GM06990 (cell line): Measurements from ENCODE around the gene ZNF695.

ENCODE experiments used
- DNase-seq: peaks from one replicate; pipeline ENCODE4 v3.0.0-alpha.2; 2011; ENCODE audit not compliant: insufficient read length; ENCODE audit errors: extremely low read depth
- H3K27me3 ChIP-seq: replicated peaks from 2 replicates; pipeline ENCODE4 v1.6.0; 2011; ENCODE audit warnings: low read length; ENCODE audit not compliant: control insufficient read depth, insufficient read depth
- H3K36me3 ChIP-seq: 2 replicates; pipeline ENCODE4 v1.5.1; 2011; ENCODE audit warnings: low read length; ENCODE audit not compliant: control insufficient read depth, insufficient read depth
- H3K4me3 ChIP-seq: replicated peaks from 2 replicates; pipeline ENCODE4 v1.5.1; 2011; ENCODE audit warnings: low read depth, mild to moderate bottlenecking, control low read depth, low read length
- TF ChIP-seq, protein P1 (sequence below): IDR thresholded peaks from 2 replicates; pipeline ENCODE4 v1.5.1; 2011; ENCODE audit warnings: low read length, control low read depth, mild to moderate bottlenecking, inconsistent platforms; ENCODE audit not compliant: insufficient read depth, poor library complexity, severe bottlenecking

Gene ZNF695

DNA sequence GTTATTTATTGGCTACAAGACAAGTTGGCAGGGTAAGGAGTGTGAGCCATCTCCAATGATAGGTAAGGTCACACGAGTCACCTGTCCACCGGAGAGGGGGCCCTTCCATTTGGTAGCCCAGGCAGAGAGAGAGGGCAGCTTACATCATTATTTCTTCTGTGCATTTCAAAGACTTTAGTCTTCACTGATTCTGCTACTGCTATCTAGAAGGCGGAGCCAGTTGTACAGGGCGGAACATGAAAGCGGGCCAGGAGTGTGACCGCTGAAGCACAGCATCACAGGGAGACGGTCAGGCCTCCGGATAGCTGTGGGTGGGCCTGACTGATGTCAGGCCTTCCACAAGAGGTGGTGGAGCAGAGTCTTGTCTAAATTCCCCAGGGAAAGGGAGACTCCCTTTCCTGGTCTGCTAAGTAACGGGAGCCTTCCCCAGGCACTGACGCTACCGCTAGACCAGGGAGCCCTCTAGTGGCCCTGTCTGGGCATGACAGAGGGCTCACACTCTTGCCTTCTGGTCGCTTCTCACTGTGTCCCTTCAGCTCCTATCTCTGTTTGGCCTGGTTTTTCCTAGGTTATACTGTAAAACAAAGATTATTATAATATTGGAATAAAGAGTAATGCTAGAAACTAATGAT lies 36.7 kb downstream of the ZNF695 start:
- no peaks in the 10 kb centered on the region for H3K36me3 ChIP-seq
- no peak overlapping the region for H3K4me3 ChIP-seq
- TF ChIP-seq, protein P1, sequence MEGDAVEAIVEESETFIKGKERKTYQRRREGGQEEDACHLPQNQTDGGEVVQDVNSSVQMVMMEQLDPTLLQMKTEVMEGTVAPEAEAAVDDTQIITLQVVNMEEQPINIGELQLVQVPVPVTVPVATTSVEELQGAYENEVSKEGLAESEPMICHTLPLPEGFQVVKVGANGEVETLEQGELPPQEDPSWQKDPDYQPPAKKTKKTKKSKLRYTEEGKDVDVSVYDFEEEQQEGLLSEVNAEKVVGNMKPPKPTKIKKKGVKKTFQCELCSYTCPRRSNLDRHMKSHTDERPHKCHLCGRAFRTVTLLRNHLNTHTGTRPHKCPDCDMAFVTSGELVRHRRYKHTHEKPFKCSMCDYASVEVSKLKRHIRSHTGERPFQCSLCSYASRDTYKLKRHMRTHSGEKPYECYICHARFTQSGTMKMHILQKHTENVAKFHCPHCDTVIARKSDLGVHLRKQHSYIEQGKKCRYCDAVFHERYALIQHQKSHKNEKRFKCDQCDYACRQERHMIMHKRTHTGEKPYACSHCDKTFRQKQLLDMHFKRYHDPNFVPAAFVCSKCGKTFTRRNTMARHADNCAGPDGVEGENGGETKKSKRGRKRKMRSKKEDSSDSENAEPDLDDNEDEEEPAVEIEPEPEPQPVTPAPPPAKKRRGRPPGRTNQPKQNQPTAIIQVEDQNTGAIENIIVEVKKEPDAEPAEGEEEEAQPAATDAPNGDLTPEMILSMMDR, result peak; percentile 85
- peak; percentile 21 for DNase-seq
- H3K27me3 ChIP-seq, result no peaks in the 10 kb centered on the region

- H3K4me3 ChIP-seq, result no peak overlapping the region
- no peaks in the 10 kb centered on the region for H3K36me3 ChIP-seq
- TF ChIP-seq, protein P1, result no peak
- no peak for DNase-seq
- H3K27me3 ChIP-seq, result no peaks in the 10 kb centered on the region
Observed at GRCh38 chr1:246969621-246970020, 38.2 kb downstream of the ZNF695 start.

DNA sequence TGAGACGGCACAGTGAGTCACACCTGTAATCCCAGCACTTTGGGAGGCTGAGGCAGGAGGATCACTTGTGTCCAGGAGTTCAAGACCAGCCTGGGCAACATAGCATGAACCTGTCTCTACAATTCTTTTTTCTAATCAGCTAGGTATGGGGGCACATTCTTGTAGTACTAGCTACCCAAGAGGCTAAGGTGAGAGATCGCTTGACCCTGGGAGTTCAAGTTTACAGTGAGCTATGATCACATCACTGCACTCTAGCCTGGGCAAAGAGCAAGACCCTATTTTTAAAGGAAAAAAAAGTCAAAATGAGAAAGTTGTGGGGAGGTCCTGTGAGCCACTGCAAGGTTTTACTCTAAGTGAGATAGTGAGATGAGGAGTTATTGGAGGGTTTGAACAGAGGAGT lies 41.4 kb downstream of the ZNF695 start:
- H3K36me3 ChIP-seq, result no peaks in the 10 kb centered on the region
- no peak overlapping the region for H3K4me3 ChIP-seq
- no peaks in the 10 kb centered on the region for H3K27me3 ChIP-seq
- no peak for DNase-seq
- TF ChIP-seq, protein P1, result no peak

GRCh38 chr1:246959944-246960693 lies 47.7 kb downstream of the ZNF695 start:
- TF ChIP-seq, protein P1, result no peak
- Histone ChIP-seq H3K4me3 (no peak overlapping the region), H3K27me3 (no peaks in the 10 kb centered on the region), H3K36me3 (no peaks in the 10 kb centered on the region)
- DNase-seq, result peak; percentile 50

DNA sequence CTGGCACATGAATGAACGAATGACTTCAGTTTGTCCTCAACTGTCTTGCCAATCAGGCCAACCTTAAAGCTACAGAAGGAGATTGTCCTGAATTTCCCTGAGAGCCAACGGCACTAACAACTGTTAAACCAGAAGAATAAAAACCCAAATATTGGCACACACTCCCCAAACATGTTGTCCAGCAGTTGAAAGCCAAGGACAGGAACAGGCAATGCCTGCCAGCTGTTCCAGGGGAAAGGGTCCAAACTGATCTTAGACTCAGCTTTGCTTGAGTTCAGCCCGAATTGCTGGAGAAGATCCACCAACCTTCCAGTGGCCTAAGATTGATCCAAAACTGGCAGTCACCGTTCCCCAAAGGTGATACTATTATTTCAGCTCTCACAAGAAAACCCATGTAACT lies 53.7 kb downstream of the ZNF695 start:
- H3K27me3 ChIP-seq, result no peaks in the 10 kb centered on the region
- no peaks in the 10 kb centered on the region for H3K36me3 ChIP-seq
- no peak overlapping the region for H3K4me3 ChIP-seq
- no peak for DNase-seq
- TF ChIP-seq, protein P1, result no peak
